A673 (cell line): ENCODE measurements around the gene DOCK10.

Experiments
- CTCF ChIP-seq: fragments of 300-800, 200-600 bp; sonication (generic); conservative IDR thresholded peaks from 2 replicates; pipeline ENCODE4 v1.5.1; 2017; ENCODE audit warnings: low read depth, mild to moderate bottlenecking, antibody characterized with exemption, low read length, moderate library complexity, mixed read lengths
- EZH2 ChIP-seq: fragments of 200-600 bp; sonication (generic); IDR thresholded peaks from 2 replicates; pipeline ENCODE4 v1.6.1; 2017; ENCODE audit warnings: borderline replicate concordance, low read depth, mild to moderate bottlenecking, mixed read lengths, antibody characterized with exemption, low read length; ENCODE audit not compliant: poor library complexity, severe bottlenecking

DNA sequence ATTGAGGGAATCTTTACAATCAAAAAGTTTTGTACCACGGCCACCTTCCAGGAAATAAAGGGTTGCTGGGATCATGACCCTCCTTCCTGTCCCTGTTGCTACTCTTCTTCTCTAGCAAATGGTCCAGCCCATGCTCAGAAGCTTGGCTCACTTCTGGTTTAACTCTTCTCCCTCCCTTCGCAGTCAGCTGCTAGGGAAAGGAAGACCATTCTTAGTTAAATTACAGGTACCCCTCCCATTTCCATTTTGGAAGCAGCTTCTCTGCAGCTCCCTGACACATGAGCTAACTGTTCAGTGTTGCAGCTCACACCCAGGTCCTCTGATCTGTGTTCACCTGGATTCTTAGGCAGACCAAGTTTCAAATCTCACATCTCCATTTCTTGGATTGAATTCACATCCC lies 100.3 kb downstream of the DOCK10 start:
- TF ChIP-seq CTCF = no peak
- TF ChIP-seq EZH2 = no peak
